Measurements from ENCODE around the gene NDUFS6.
"Not testable (repeated sequence)": the region's sequence is repeated elsewhere in the genome, so short reads cannot be mapped to it uniquely, and the experiment has no call there.

Gene NDUFS6

GRCh38 chr5:1814183-1815020 is 13.2 kb downstream of the NDUFS6 start:
- no peaks in the 10 kb centered on the region for H3K27me3 ChIP-seq (ENCODE audit: control insufficient read depth, low read length)
- H4K20me1 ChIP-seq (ENCODE audit: control insufficient read depth, insufficient read depth, low read depth, low read length) = no peaks in the 10 kb centered on the region
- H3K4me2 ChIP-seq (ENCODE audit: low read length) = no peak overlapping the region
- no peaks in the 10 kb centered on the region for H3K9me2 ChIP-seq (replicated peaks; ENCODE audit: control insufficient read depth, low read length)
- no peak overlapping the region for H3K4me3 ChIP-seq (ENCODE audit: low read length)
- TF ChIP-seq, protein P1, sequence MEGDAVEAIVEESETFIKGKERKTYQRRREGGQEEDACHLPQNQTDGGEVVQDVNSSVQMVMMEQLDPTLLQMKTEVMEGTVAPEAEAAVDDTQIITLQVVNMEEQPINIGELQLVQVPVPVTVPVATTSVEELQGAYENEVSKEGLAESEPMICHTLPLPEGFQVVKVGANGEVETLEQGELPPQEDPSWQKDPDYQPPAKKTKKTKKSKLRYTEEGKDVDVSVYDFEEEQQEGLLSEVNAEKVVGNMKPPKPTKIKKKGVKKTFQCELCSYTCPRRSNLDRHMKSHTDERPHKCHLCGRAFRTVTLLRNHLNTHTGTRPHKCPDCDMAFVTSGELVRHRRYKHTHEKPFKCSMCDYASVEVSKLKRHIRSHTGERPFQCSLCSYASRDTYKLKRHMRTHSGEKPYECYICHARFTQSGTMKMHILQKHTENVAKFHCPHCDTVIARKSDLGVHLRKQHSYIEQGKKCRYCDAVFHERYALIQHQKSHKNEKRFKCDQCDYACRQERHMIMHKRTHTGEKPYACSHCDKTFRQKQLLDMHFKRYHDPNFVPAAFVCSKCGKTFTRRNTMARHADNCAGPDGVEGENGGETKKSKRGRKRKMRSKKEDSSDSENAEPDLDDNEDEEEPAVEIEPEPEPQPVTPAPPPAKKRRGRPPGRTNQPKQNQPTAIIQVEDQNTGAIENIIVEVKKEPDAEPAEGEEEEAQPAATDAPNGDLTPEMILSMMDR (IDR thresholded peaks at IDR 0.05; ENCODE audit: low read depth, low read length, poor library complexity, severe bottlenecking) = no peak
- TF ChIP-seq EZH2phosphoT487 (IDR thresholded peaks at IDR 0.05; ENCODE audit: borderline replicate concordance, low read length) = no peak
- H3K9me3 ChIP-seq (ENCODE audit: control insufficient read depth, insufficient read depth, low read length) = no peaks in the 10 kb centered on the region
- H3K27ac ChIP-seq (ENCODE audit: low read depth, low read length) = no peak overlapping the region
- H3K4me1 ChIP-seq (ENCODE audit: control insufficient read depth, low read length) = peaks cover 18% of the 10 kb centered on the region
- H3K79me2 ChIP-seq (ENCODE audit: control insufficient read depth, low read length) = peaks cover 36% of the 10 kb centered on the region
- H3F3A ChIP-seq (ENCODE audit: control insufficient read depth, insufficient read depth) = no peaks in the 10 kb centered on the region
- H3K36me3 ChIP-seq (ENCODE audit: control insufficient read depth, low read length) = peaks cover 98% of the 10 kb centered on the region

DNA sequence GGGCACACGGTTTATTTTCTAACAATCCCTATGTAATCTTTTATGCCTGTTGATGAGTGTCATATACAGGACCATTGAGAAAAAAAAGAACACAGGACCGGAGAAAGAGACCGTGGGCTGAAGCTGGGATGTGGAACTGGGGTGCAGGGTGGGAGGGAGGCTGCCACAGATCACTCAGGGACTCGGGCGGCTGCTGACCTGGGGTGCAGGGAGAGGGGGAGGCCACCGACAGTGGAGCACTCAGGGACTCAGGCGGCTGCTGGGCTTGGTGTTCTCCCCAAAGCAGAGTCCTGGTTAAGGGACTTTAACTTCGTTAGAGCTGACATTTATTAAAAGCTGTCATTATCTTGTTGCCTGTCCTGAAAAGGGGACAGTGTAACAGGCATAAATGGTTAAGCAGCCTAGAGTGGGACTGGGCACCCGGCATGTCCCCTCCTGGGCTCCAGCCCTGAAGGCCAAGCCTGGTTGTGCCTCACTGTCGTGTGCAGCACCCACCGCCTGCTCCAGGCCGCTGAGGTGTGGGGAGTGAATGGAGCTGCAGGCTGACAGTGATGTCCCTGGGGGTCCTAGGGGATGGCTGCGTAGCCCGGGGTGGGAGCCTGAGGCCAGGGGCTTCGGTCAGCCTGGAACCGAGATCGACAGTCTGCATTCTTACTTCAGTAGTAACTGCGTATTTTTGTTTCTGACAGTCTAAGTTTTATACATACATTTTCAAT is 14.0 kb downstream of the NDUFS6 start:
- Histone ChIP-seq H3K27ac (ENCODE audit: low read depth, low read length) (no peak overlapping the region), H4K20me1 (ENCODE audit: control insufficient read depth, insufficient read depth, low read depth, low read length) (no peaks in the 10 kb centered on the region), H3K4me1 (ENCODE audit: control insufficient read depth, low read length) (peaks cover 21% of the 10 kb centered on the region), H3K36me3 (ENCODE audit: control insufficient read depth, low read length) (peaks cover 98% of the 10 kb centered on the region), H3K79me2 (ENCODE audit: control insufficient read depth, low read length) (peaks cover 28% of the 10 kb centered on the region), H3F3A (ENCODE audit: control insufficient read depth, insufficient read depth) (no peaks in the 10 kb centered on the region), H3K4me3 (ENCODE audit: low read length) (no peak overlapping the region), H3K27me3 (ENCODE audit: control insufficient read depth, low read length) (no peaks in the 10 kb centered on the region), H3K9me3 (ENCODE audit: control insufficient read depth, insufficient read depth, low read length) (no peaks in the 10 kb centered on the region), H3K9me2 (replicated peaks; ENCODE audit: control insufficient read depth, low read length) (no peaks in the 10 kb centered on the region), H3K4me2 (ENCODE audit: low read length) (no peak overlapping the region)
- TF ChIP-seq, protein P1 (IDR thresholded peaks at IDR 0.05; ENCODE audit: low read depth, low read length, poor library complexity, severe bottlenecking) = no peak
- TF ChIP-seq EZH2phosphoT487 (IDR thresholded peaks at IDR 0.05; ENCODE audit: borderline replicate concordance, low read length) = no peak

GRCh38 chr5:1815881-1816292 is 14.7 kb downstream of the NDUFS6 start:
- H3F3A ChIP-seq (ENCODE audit: control insufficient read depth, insufficient read depth) = no peaks in the 10 kb centered on the region
- H3K36me3 ChIP-seq (ENCODE audit: control insufficient read depth, low read length) = peaks cover 98% of the 10 kb centered on the region
- peaks cover 22% of the 10 kb centered on the region for H3K79me2 ChIP-seq (ENCODE audit: control insufficient read depth, low read length)
- H3K9me3 ChIP-seq (ENCODE audit: control insufficient read depth, insufficient read depth, low read length) = no peaks in the 10 kb centered on the region
- no peaks in the 10 kb centered on the region for H3K9me2 ChIP-seq (replicated peaks; ENCODE audit: control insufficient read depth, low read length)
- no peak overlapping the region for H3K27ac ChIP-seq (ENCODE audit: low read depth, low read length)
- H4K20me1 ChIP-seq (ENCODE audit: control insufficient read depth, insufficient read depth, low read depth, low read length) = no peaks in the 10 kb centered on the region
- no peak for TF ChIP-seq EZH2phosphoT487 (IDR thresholded peaks at IDR 0.05; ENCODE audit: borderline replicate concordance, low read length)
- TF ChIP-seq, protein P1 (IDR thresholded peaks at IDR 0.05; ENCODE audit: low read depth, low read length, poor library complexity, severe bottlenecking) = no peak
- no peaks in the 10 kb centered on the region for H3K27me3 ChIP-seq (ENCODE audit: control insufficient read depth, low read length)
- H3K4me1 ChIP-seq (ENCODE audit: control insufficient read depth, low read length) = peaks cover 21% of the 10 kb centered on the region
- no peak overlapping the region for H3K4me2 ChIP-seq (ENCODE audit: low read length)
- no peak overlapping the region for H3K4me3 ChIP-seq (ENCODE audit: low read length)

- H3K9me3 ChIP-seq (ENCODE audit: control insufficient read depth, insufficient read depth, low read length); H3K27ac ChIP-seq (ENCODE audit: low read depth, low read length); H3K4me2 ChIP-seq (ENCODE audit: low read length); H3K4me3 ChIP-seq (ENCODE audit: low read length); H3F3A ChIP-seq (ENCODE audit: control insufficient read depth, insufficient read depth); H3K9me2 ChIP-seq (replicated peaks; ENCODE audit: control insufficient read depth, low read length); H3K27me3 ChIP-seq (ENCODE audit: control insufficient read depth, low read length); H4K20me1 ChIP-seq (ENCODE audit: control insufficient read depth, insufficient read depth, low read depth, low read length): not testable (repeated sequence)
- Histone ChIP-seq H3K36me3 (ENCODE audit: control insufficient read depth, low read length) (peaks cover 97% of the 10 kb centered on the region), H3K79me2 (ENCODE audit: control insufficient read depth, low read length) (peaks cover 17% of the 10 kb centered on the region), H3K4me1 (ENCODE audit: control insufficient read depth, low read length) (peaks cover 21% of the 10 kb centered on the region)
These were observed 15.4 kb downstream of the NDUFS6 start for GRCh38 chr5:1816495-1817089.

All from DOHH2 (cell line).